IMR-90 (cell line): ENCODE data around the gene ATP10A. TPM values are rescaled to one million over a fixed set of nuclear protein-coding genes. Genes with fewer than 3 reads are reported as not detected.

Experiments used
- ATAC-seq: fragments of 200-7000 bp; cut with Tn5 transposase; 2 replicates; pipeline ENCODE4 v1.9.1; 2020; ENCODE audit warnings: low read depth, mild to moderate bottlenecking, moderate library complexity
- BruUV-seq: library from RNA; stranded (reverse); fragments of 400-500 nt; replicated peaks from 2 replicates; lab custom pipeline; 2021; lab: Mats Ljungman, UMichigan
- CTCF ChIA-PET: fragments of 300-600 bp; formaldehyde crosslinking; extraction: SDS; loops from one replicate; lab custom pipeline; 2021; ENCODE audit warnings: antibody characterized with exemption; lab: Yijun Ruan, JAX
- POLR2A ChIA-PET: fragments of 300-600 bp; sonication (Branson Sonifier 250); formaldehyde crosslinking; loops from one replicate; lab custom pipeline; 2022; ENCODE audit warnings: antibody characterized with exemption; ENCODE audit not compliant: unreplicated experiment; lab: Charles Lee
- DNase-seq: peaks from one replicate; pipeline ENCODE4 v3.0.0; 2013
- H2AFZ ChIP-seq: replicated peaks from 2 replicates; pipeline ENCODE3; 2013; ENCODE audit warnings: low read length, mild to moderate bottlenecking; ENCODE audit not compliant: poor library complexity
- H2AK5ac ChIP-seq: 2 replicates; pipeline ENCODE4 v1.6.1; 2013; ENCODE audit warnings: low read depth, low read length, inconsistent platforms
- H2AK9ac ChIP-seq: replicated peaks from 2 replicates; pipeline ENCODE3; 2013; ENCODE audit warnings: mild to moderate bottlenecking, low read depth, low read length, moderate library complexity; ENCODE audit not compliant: poor library complexity
- H2BK120ac ChIP-seq: 2 replicates; pipeline ENCODE4 v1.6.1; 2013; ENCODE audit warnings: low read depth, low read length, inconsistent platforms
- H2BK15ac ChIP-seq: 3 replicates; pipeline ENCODE4 v1.6.1; 2013; ENCODE audit warnings: low read depth, low read length, inconsistent platforms
- H2BK20ac ChIP-seq: 2 replicates; pipeline ENCODE4 v1.6.1; 2013; ENCODE audit warnings: low read depth, mild to moderate bottlenecking, inconsistent platforms, low read length, moderate library complexity
- H2BK5ac ChIP-seq: 2 replicates; pipeline ENCODE4 v1.6.1; 2013; ENCODE audit warnings: mild to moderate bottlenecking, low read depth, low read length, inconsistent platforms; ENCODE audit not compliant: poor library complexity, severe bottlenecking
- H3K14ac ChIP-seq: replicated peaks from 2 replicates; pipeline ENCODE4 v1.6.1; 2013; ENCODE audit warnings: low read depth, low read length, inconsistent platforms
- H3K18ac ChIP-seq: 2 replicates; pipeline ENCODE4 v1.6.1; 2013; ENCODE audit warnings: low read depth, low read length, control low read depth
- H3K23ac ChIP-seq: 2 replicates; pipeline ENCODE4 v1.6.1; 2013; ENCODE audit warnings: low read depth, low read length, inconsistent platforms
- H3K27ac ChIP-seq: 2 replicates; pipeline ENCODE4 v1.5.1; 2013; ENCODE audit warnings: mild to moderate bottlenecking, control low read depth, low read length; ENCODE audit not compliant: insufficient read depth
- H3K27me3 ChIP-seq: 2 replicates; pipeline ENCODE4 v1.6.1; 2013; ENCODE audit warnings: low read length; ENCODE audit not compliant: control insufficient read depth, insufficient read depth
- H3K36me3 ChIP-seq: 2 replicates; pipeline ENCODE4 v1.6.1; 2013; ENCODE audit warnings: low read length, mixed read lengths; ENCODE audit not compliant: control insufficient read depth, insufficient read depth
- H3K4ac ChIP-seq: 2 replicates; pipeline ENCODE4 v1.6.1; 2013; ENCODE audit warnings: low read depth, low read length, inconsistent platforms
- H3K4me1 ChIP-seq: 2 replicates; pipeline ENCODE4 v1.6.1; 2013; ENCODE audit warnings: low read length, mixed read lengths; ENCODE audit not compliant: control insufficient read depth, insufficient read depth
- H3K4me2 ChIP-seq: 2 replicates; pipeline ENCODE4 v1.6.1; 2013; ENCODE audit warnings: low read depth, mild to moderate bottlenecking, control low read depth, low read length, moderate library complexity
- H3K4me3 ChIP-seq: 2 replicates; pipeline ENCODE4 v1.5.1; 2013; ENCODE audit warnings: low read depth, mild to moderate bottlenecking, control low read depth, low read length, moderate library complexity; ENCODE audit not compliant: insufficient read depth
- H3K56ac ChIP-seq: 2 replicates; pipeline ENCODE4 v1.6.1; 2013; ENCODE audit warnings: low read length, inconsistent platforms; ENCODE audit not compliant: insufficient read depth; ENCODE audit errors: extremely low read depth
- H3K79me1 ChIP-seq, 2 experiments: 2 replicates each; pipeline ENCODE4 v1.6.1; 2013; ENCODE audit warnings: low read length in 2 of 2, inconsistent platforms in 1 of 2, low read depth in 1 of 2
- H3K9ac ChIP-seq: 2 replicates; pipeline ENCODE4 v1.6.1; 2013; ENCODE audit warnings: low read depth, low read length, control low read depth
- H3K9me1 ChIP-seq: 2 replicates; pipeline ENCODE4 v1.6.1; 2013; ENCODE audit warnings: low read length, inconsistent platforms; ENCODE audit not compliant: insufficient read depth
- H3K9me3 ChIP-seq: 2 replicates; pipeline ENCODE4 v1.6.1; 2013; ENCODE audit warnings: low read length; ENCODE audit not compliant: control insufficient read depth, insufficient read depth
- H4K20me1 ChIP-seq: 2 replicates; pipeline ENCODE4 v1.6.1; 2013; ENCODE audit warnings: low read length, inconsistent platforms; ENCODE audit not compliant: insufficient read depth
- H4K5ac ChIP-seq: 2 replicates; pipeline ENCODE4 v1.6.1; 2013; ENCODE audit warnings: mild to moderate bottlenecking, low read depth, low read length, control low read depth
- H4K8ac ChIP-seq, 2 experiments: 2 replicates each; pipeline ENCODE4 v1.6.1; 2013; ENCODE audit warnings: low read depth in 2 of 2, low read length in 2 of 2, control low read depth in 1 of 2, inconsistent platforms in 1 of 2
- H4K91ac ChIP-seq: 2 replicates; pipeline ENCODE4 v1.6.1; 2013; ENCODE audit warnings: low read depth, low read length, inconsistent platforms; ENCODE audit not compliant: insufficient read depth
- CEBPB ChIP-seq: IDR thresholded peaks from 2 replicates; pipeline ENCODE4 v1.6.1; 2012; ENCODE audit warnings: low read depth, low read length, improper control_type of control experiment
- FOS ChIP-seq: fragments of 150-350 bp; IDR thresholded peaks from 2 replicates; pipeline ENCODE4 v1.6.1; 2016; ENCODE audit warnings: low read depth, low read length
- RCOR1 ChIP-seq: IDR thresholded peaks from 2 replicates; pipeline ENCODE4 v1.6.1; 2012; ENCODE audit warnings: mild to moderate bottlenecking, low read length, improper control_type of control experiment; ENCODE audit not compliant: insufficient replicate concordance
- RFX5 ChIP-seq: IDR thresholded peaks from 2 replicates; pipeline ENCODE4 v1.8.0; 2012; ENCODE audit warnings: low read depth, mild to moderate bottlenecking, low read length, moderate library complexity
- SMC3 ChIP-seq: fragments of 150-350 bp; IDR thresholded peaks from 2 replicates; pipeline ENCODE4 v1.6.1; 2016; ENCODE audit warnings: low read depth, mild to moderate bottlenecking, antibody characterized with exemption, low read length, moderate library complexity
- WGBS, 2 experiments: methylation state at CpG; one replicate each; pipeline versions ENCODE4 v1.1.5 to v1.1.7; 2013; ENCODE audit warnings: missing lambda C conversion rate in 2 of 2; ENCODE audit not compliant: insufficient read length in 1 of 2; ENCODE audit errors: extremely low coverage in 2 of 2; 5-methylcytosine and 5-hydroxymethylcytosine counted together
- dilution Hi-C: fragments of 300-500 bp; cut with HindIII; formaldehyde crosslinking; loops from one replicate; pipeline ENCODE4 v1.14.3; 2018; ENCODE audit warnings: low sequenced_read_pairs; ENCODE audit not compliant: unreplicated experiment
- in situ Hi-C: fragments of 300-500 bp; cut with MboI; formaldehyde crosslinking; loops from 3 replicates; pipeline ENCODE4 v1.14.3; 2019; ENCODE audit warnings: low sequenced_read_pairs, inconsistent platforms, mixed read lengths
- intact Hi-C: fragments of 100-400 bp; cut with micrococcal nuclease; formaldehyde crosslinking; loops from 2 replicates; pipeline ENCODE4 v1.10.0; 2022
- polyA plus RNA-seq, 3 experiments: library from polyadenylated mRNA; depleted of rRNA; stranded (reverse); fragments of >200 nt; gene quantifications; 2 replicates each; pipeline ENCODE4 v1.2.3, GENCODE V29; 2012; ENCODE audit warnings: low replicate concordance in 1 of 3
- total RNA-seq: library from RNA; depleted of rRNA; stranded (reverse); fragments of >200 nt; gene quantifications from 2 replicates; pipeline ENCODE4 v1.2.3, GENCODE V29; 2012
- TF ChIP-seq, protein P1 (sequence below): conservative IDR thresholded peaks from 2 replicates; pipeline ENCODE4 v1.5.1; 2012; ENCODE audit warnings: mild to moderate bottlenecking, low read depth, low read length, improper control_type of control experiment
- TF ChIP-seq, protein P2 (sequence below): fragments of 150-350 bp; IDR thresholded peaks from 2 replicates; pipeline ENCODE4 v1.6.1; 2016; ENCODE audit warnings: low read depth, mild to moderate bottlenecking, low read length, moderate library complexity, borderline replicate concordance

ATP10A gene
- total and polyA plus RNA-seq, 2 of the 4 experiments (the other 2 are of a cell fraction), result 13.8 to 16.0 TPM

DNA sequence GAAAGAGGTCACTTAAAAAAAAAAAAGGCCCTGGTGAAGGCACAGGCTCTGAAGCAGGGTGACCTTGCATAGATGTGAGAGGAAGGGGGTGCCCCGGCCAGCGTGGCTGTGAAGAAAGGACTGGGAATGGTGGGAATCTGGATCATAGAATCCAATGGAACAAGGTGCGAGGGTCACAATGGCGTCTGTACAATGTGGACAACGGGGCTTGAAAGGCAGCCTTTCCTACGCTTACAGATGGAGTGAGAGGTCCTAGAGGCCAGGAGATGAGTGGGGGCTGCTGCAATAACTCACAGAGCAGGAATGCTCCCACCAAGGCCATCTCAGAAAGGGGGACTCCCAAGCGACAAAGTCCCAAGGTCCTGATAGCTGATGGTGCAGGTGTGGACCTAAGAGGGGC is 162.2 kb downstream of the ATP10A start:
- H3K4me1 ChIP-seq, result no peaks in the 10 kb centered on the region
- H2AK5ac ChIP-seq, result no peak overlapping the region
- DNase-seq (no peak), ATAC-seq (no peak)
- CTCF ChIA-PET, result no interaction called here
- H2BK5ac ChIP-seq, result no peak overlapping the region
- H4K91ac ChIP-seq, result no peak overlapping the region
- H2BK20ac ChIP-seq, result no peak overlapping the region
- H3K9ac ChIP-seq, result no peak overlapping the region
- WGBS, 2 experiments, result 96% methylated on average over 4 of the region's 7 CpGs; no CpG with 5 or more reads in 1 of the 2 experiments
- intact Hi-C loops (no loop called here), in situ Hi-C loops (loop anchor here (25.0 kb wide), 1 partner anchor 561 kb away; no protein-coding TSS in a partner anchor), dilution Hi-C loops (no loop called here)
- BruUV-seq, result no TSS peak
- H3K4me3 ChIP-seq, result no peak overlapping the region
- H3K27ac ChIP-seq, result no peak overlapping the region
- H3K4me2 ChIP-seq, result no peak overlapping the region
- no peaks in the 10 kb centered on the region for H3K9me3 ChIP-seq
- H3K27me3 ChIP-seq, result no peaks in the 10 kb centered on the region
- no peak overlapping the region for H3K23ac ChIP-seq
- peaks cover 3% of the 10 kb centered on the region; the same call in 1 of the 2 replicates for H3K9me1 ChIP-seq
- no peak overlapping the region for H2AFZ ChIP-seq
- H4K5ac ChIP-seq, result no peak overlapping the region
- no peak overlapping the region for H2BK15ac ChIP-seq
- H3K56ac ChIP-seq, result no peak overlapping the region
- no peaks in the 10 kb centered on the region; a peak in 1 of 4 replicates for H3K79me1 ChIP-seq
- H3K14ac ChIP-seq, result no peak overlapping the region
- H3K4ac ChIP-seq, result no peak overlapping the region
- POLR2A ChIA-PET, result no interaction called here
- H2BK120ac ChIP-seq, result no peak overlapping the region
- no peak overlapping the region for H2AK9ac ChIP-seq
- no peak overlapping the region for H3K18ac ChIP-seq
- H3K36me3 ChIP-seq, result peaks cover 4% of the 10 kb centered on the region
- no peaks in the 10 kb centered on the region for H4K20me1 ChIP-seq
- no peak for TF ChIP-seq SMC3
- TF ChIP-seq FOS, result no peak
- TF ChIP-seq, protein P1, sequence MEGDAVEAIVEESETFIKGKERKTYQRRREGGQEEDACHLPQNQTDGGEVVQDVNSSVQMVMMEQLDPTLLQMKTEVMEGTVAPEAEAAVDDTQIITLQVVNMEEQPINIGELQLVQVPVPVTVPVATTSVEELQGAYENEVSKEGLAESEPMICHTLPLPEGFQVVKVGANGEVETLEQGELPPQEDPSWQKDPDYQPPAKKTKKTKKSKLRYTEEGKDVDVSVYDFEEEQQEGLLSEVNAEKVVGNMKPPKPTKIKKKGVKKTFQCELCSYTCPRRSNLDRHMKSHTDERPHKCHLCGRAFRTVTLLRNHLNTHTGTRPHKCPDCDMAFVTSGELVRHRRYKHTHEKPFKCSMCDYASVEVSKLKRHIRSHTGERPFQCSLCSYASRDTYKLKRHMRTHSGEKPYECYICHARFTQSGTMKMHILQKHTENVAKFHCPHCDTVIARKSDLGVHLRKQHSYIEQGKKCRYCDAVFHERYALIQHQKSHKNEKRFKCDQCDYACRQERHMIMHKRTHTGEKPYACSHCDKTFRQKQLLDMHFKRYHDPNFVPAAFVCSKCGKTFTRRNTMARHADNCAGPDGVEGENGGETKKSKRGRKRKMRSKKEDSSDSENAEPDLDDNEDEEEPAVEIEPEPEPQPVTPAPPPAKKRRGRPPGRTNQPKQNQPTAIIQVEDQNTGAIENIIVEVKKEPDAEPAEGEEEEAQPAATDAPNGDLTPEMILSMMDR, result no peak
- TF ChIP-seq RCOR1, result no peak
- TF ChIP-seq, protein P2, sequence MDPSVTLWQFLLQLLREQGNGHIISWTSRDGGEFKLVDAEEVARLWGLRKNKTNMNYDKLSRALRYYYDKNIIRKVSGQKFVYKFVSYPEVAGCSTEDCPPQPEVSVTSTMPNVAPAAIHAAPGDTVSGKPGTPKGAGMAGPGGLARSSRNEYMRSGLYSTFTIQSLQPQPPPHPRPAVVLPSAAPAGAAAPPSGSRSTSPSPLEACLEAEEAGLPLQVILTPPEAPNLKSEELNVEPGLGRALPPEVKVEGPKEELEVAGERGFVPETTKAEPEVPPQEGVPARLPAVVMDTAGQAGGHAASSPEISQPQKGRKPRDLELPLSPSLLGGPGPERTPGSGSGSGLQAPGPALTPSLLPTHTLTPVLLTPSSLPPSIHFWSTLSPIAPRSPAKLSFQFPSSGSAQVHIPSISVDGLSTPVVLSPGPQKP, result no peak
- TF ChIP-seq RFX5, result no peak
- TF ChIP-seq CEBPB, result no peak
- H4K8ac ChIP-seq, result no peak overlapping the region
